HepG2 (cell line): ENCODE measurements around the gene NPC1. TPM values are rescaled to one million over a fixed set of nuclear protein-coding genes. Genes with fewer than 3 reads are reported as not detected.

Experiments
- ASH2L ChIP-seq: fragments of 300-600, 200-600 bp; sonication (generic); IDR thresholded peaks from 2 replicates; pipeline ENCODE4 v1.7.0; 2017; ENCODE audit warnings: low read depth, mild to moderate bottlenecking, moderate library complexity, mixed read lengths, low read length; ENCODE audit not compliant: insufficient read length
- DRAP1 ChIP-seq: IDR thresholded peaks from 2 replicates; pipeline ENCODE4 v1.6.1; 2016; ENCODE audit warnings: missing genetic modification reagents, missing compliant biosample characterization
- ESRRA ChIP-seq: sonication (generic); formaldehyde crosslinking; IDR thresholded peaks from 2 replicates; pipeline ENCODE4 v1.5.1; 2020; ENCODE audit warnings: mild to moderate bottlenecking, low read depth, missing genetic modification reagents
- HNF1A ChIP-seq, 2 experiments: sonication (generic) in 1 of 2; formaldehyde crosslinking in 1 of 2; IDR thresholded peaks; 2 replicates each; pipeline versions ENCODE4 v1.4.0 to v1.6.1; 2016 to 2020; ENCODE audit warnings: borderline replicate concordance in 1 of 2, low read depth in 1 of 2, mild to moderate bottlenecking in 1 of 2, missing genetic modification reagents in 1 of 2
- HNRNPUL1 ChIP-seq: fragments of 200-400 bp; formaldehyde crosslinking; IDR thresholded peaks from 2 replicates; pipeline ENCODE4 v1.6.1; 2017; ENCODE audit warnings: low read depth, mild to moderate bottlenecking, low read length, moderate library complexity
- IKZF1 ChIP-seq: fragments of 450-650 bp; IDR thresholded peaks from 2 replicates; pipeline ENCODE4 v1.7.1; 2016
- ISX ChIP-seq: sonication (generic); formaldehyde crosslinking; conservative IDR thresholded peaks from 2 replicates; pipeline ENCODE4 v1.5.0; 2020; ENCODE audit warnings: missing genetic modification reagents
- KDM3A ChIP-seq: IDR thresholded peaks from 2 replicates; pipeline ENCODE4 v1.6.1; 2018; ENCODE audit warnings: low read depth, missing compliant biosample characterization
- KDM5A ChIP-seq: fragments of 200-600 bp; sonication (generic); IDR thresholded peaks from 2 replicates; pipeline ENCODE4 v1.7.0; 2018; ENCODE audit warnings: antibody characterized with exemption, mild to moderate bottlenecking, low read length, borderline replicate concordance
- NCOA5 ChIP-seq: sonication (generic); formaldehyde crosslinking; IDR thresholded peaks from 2 replicates; pipeline ENCODE4 v1.4.0; 2020; ENCODE audit warnings: missing genetic modification reagents
- SAP130 ChIP-seq: IDR thresholded peaks from 2 replicates; pipeline ENCODE4 v1.6.1; 2016; ENCODE audit warnings: low read depth
- U2AF1 ChIP-seq: fragments of 200-400 bp; formaldehyde crosslinking; optimal IDR thresholded peaks from 2 replicates; pipeline ENCODE3; 2017; ENCODE audit warnings: mild to moderate bottlenecking, low read depth, low read length
- ZFP36 ChIP-seq: fragments of 150-350 bp; IDR thresholded peaks from 2 replicates; pipeline ENCODE4 v1.6.1; 2018; ENCODE audit warnings: borderline replicate concordance, low read length, low read depth; ENCODE audit not compliant: partially characterized antibody
- ZNF431 ChIP-seq: sonication (generic); formaldehyde crosslinking; IDR thresholded peaks from 2 replicates; pipeline ENCODE4 v1.9.0; 2022; ENCODE audit warnings: missing genetic modification reagents, low read depth, mild to moderate bottlenecking, borderline replicate concordance
- ZNF451 ChIP-seq: sonication (generic); formaldehyde crosslinking; IDR thresholded peaks from 2 replicates; pipeline ENCODE4 v1.5.0; 2020; ENCODE audit warnings: mild to moderate bottlenecking, missing genetic modification reagents
- ZNF639 ChIP-seq: conservative IDR thresholded peaks from 2 replicates; pipeline ENCODE4 v1.6.1; 2018; ENCODE audit warnings: missing genetic modification reagents
- ZNF644 ChIP-seq: IDR thresholded peaks from 2 replicates; pipeline ENCODE4 v1.6.1; 2016; ENCODE audit warnings: low read depth
- ZNF724P ChIP-seq: sonication (generic); formaldehyde crosslinking; IDR thresholded peaks from 2 replicates; pipeline ENCODE4 v1.8.0; 2022; ENCODE audit warnings: missing genetic modification reagents, borderline replicate concordance
- ZNF788 ChIP-seq: sonication (generic); formaldehyde crosslinking; IDR thresholded peaks from 2 replicates; pipeline ENCODE4 v1.5.0; 2020; ENCODE audit warnings: mild to moderate bottlenecking, missing genetic modification reagents, borderline replicate concordance
- polyA plus RNA-seq, 8 experiments: library from polyadenylated mRNA; depleted of rRNA in 3 of 8; stranded (reverse) in 7 of 8; unstranded in 1 of 8; fragments of >200 nt; fragmentation: Illumina TruSeq in 4 of 8; extraction: Trizol in 4 of 8; gene quantifications; 2 replicates each; pipeline versions ENCODE4 v1.2.1 to v1.2.3, GENCODE V29; 2011 to 2016; ENCODE audit warnings: low read depth in 4 of 8, missing spikeins in 1 of 8, mixed read lengths in 1 of 8; ENCODE audit not compliant: insufficient read depth in 1 of 8
- total RNA-seq, 5 experiments: library from RNA; depleted of rRNA; stranded (reverse); fragments of >200 nt; fragmentation: Illumina TruSeq; extraction: Trizol; gene quantifications; 2 replicates each; pipeline ENCODE4 v1.2.3, GENCODE V29; 2016; ENCODE audit warnings: low read depth in 1 of 5
- TF ChIP-seq, protein P1 (sequence below): sonication (generic); formaldehyde crosslinking; IDR thresholded peaks from 2 replicates; pipeline ENCODE4 v1.5.1; 2020; ENCODE audit warnings: missing genetic modification reagents, mild to moderate bottlenecking, borderline replicate concordance
- TF ChIP-seq, protein P2 (sequence below): IDR thresholded peaks from 2 replicates; pipeline ENCODE4 v1.6.1; 2016

Gene NPC1
- total and polyA plus RNA-seq, 2 of the 13 experiments (the other 11 are each of a cell fraction or from before 2014, with no cell fraction given), result 46.5 to 114 TPM

GRCh38 chr18:23503038-23503962, 83.0 kb downstream of the NPC1 start, which contains the start of gene RMC1 (continued):
- peak; percentile 53; the same call in 1 of the 2 replicates for TF ChIP-seq KDM5A
- TF ChIP-seq HNF1A (IDR thresholded peaks at IDR 0.05; ENCODE audit: low read depth), result no peak
- peak; percentile 44; the same call in 1 of the 2 replicates for TF ChIP-seq HNF1A (CRISPR knock-in tag; IDR thresholded peaks at IDR 0.05; ENCODE audit: borderline replicate concordance)
- TF ChIP-seq ZNF724P (CRISPR knock-in tag), result peak; percentile 51; the same call in 1 of the 2 replicates
- TF ChIP-seq SAP130 (CRISPR knock-in tag), result peak; percentile 94
- TF ChIP-seq ZNF788, result peak; percentile 67; the same call in 1 of the 2 replicates
- peak; percentile 49; the same call in 1 of the 2 replicates for TF ChIP-seq KDM3A
- no peak for TF ChIP-seq ISX (CRISPR knock-in tag)
- TF ChIP-seq ESRRA (CRISPR knock-in tag), result peak; percentile 57; the same call in 1 of the 2 replicates
- no peak for TF ChIP-seq U2AF1
- TF ChIP-seq DRAP1, result peak; percentile 31; the same call in 1 of the 2 replicates
- TF ChIP-seq HNRNPUL1, result no peak
- no peak for TF ChIP-seq ZNF644 (CRISPR knock-in tag)
- TF ChIP-seq IKZF1, result no peak
- TF ChIP-seq ASH2L, result peak; percentile 65
- TF ChIP-seq, protein P1, sequence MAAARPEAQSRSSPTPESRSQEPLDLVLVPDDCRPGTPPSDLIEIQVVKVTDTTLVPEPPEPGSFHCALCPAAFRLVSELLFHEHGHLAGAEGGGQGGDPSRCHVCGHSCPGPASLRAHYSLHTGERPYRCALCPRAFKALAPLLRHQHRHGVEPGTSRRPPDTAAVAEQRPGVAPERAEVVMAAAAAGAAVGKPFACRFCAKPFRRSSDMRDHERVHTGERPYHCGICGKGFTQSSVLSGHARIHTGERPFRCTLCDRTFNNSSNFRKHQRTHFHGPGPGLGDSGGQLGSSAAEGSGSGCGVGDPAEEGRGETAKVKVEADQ (CRISPR knock-in tag), result peak; percentile 65; the same call in 1 of the 2 replicates
- TF ChIP-seq ZNF639, result no peak
- TF ChIP-seq NCOA5 (CRISPR knock-in tag), result no peak
- no peak for TF ChIP-seq ZNF451 (CRISPR knock-in tag)
- TF ChIP-seq, protein P2, sequence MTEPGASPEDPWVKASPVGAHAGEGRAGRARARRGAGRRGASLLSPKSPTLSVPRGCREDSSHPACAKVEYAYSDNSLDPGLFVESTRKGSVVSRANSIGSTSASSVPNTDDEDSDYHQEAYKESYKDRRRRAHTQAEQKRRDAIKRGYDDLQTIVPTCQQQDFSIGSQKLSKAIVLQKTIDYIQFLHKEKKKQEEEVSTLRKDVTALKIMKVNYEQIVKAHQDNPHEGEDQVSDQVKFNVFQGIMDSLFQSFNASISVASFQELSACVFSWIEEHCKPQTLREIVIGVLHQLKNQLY (CRISPR knock-in tag), result no peak
- TF ChIP-seq ZFP36, result no peak
- TF ChIP-seq ZNF431 (CRISPR knock-in tag), result no peak
